Parathyroid adenoma (tissue), 2 donors: ENCODE data around the gene RABL2A.
A peak's percentile ranks its signal among the peaks of the same experiment; 100 is the strongest.
"Not testable (repeated sequence)": the region's sequence is repeated elsewhere in the genome, so short reads cannot be mapped to it uniquely, and the experiment has no call there.

Experiments
- H2AFZ ChIP-seq: fragments of 300-600 bp; sonication (generic); one replicate; pipeline ENCODE4 v1.7.0; 2017; ENCODE audit warnings: antibody characterized with exemption, mild to moderate bottlenecking
- H3K27ac ChIP-seq: fragments of 300-600 bp; sonication (generic); one replicate; pipeline ENCODE4 v1.7.0; 2017
- H3K27me3 ChIP-seq: fragments of 300-600 bp; sonication (generic); one replicate; pipeline ENCODE4 v1.7.0; 2017; ENCODE audit warnings: low read length; ENCODE audit not compliant: control insufficient read depth, insufficient read depth
- H3K36me3 ChIP-seq: fragments of 300-600 bp; sonication (generic); one replicate; pipeline ENCODE4 v1.7.0; 2017; ENCODE audit warnings: low read length; ENCODE audit not compliant: control insufficient read depth, insufficient read depth
- H3K4me1 ChIP-seq: fragments of 300-600 bp; sonication (generic); one replicate; pipeline ENCODE4 v1.7.0; 2017; ENCODE audit warnings: control low read depth
- H3K4me2 ChIP-seq: fragments of 300-600 bp; sonication (generic); one replicate; pipeline ENCODE4 v1.7.0; 2017; ENCODE audit warnings: low read length
- H3K4me3 ChIP-seq: fragments of 300-600 bp; sonication (generic); one replicate; pipeline ENCODE4 v1.7.0; 2017; ENCODE audit warnings: low read depth, low read length
- H3K79me2 ChIP-seq: fragments of 300-600 bp; sonication (generic); one replicate; pipeline ENCODE4 v1.7.0; 2017; ENCODE audit warnings: control low read depth
- H3K9ac ChIP-seq: fragments of 300-600 bp; sonication (generic); one replicate; pipeline ENCODE4 v1.7.0; 2017; ENCODE audit warnings: mild to moderate bottlenecking
- H3K9me3 ChIP-seq: fragments of 300-600 bp; sonication (generic); one replicate; pipeline ENCODE4 v1.7.0; 2017; ENCODE audit warnings: low read length; ENCODE audit not compliant: control insufficient read depth
- CTCF ChIP-seq: fragments of 300-600 bp; sonication (generic); IDR thresholded peaks from one replicate; pipeline ENCODE4 v1.7.0; 2017; ENCODE audit warnings: antibody characterized with exemption, mild to moderate bottlenecking
- donor health status: primary hyperparathyroidism.

Gene RABL2A

GRCh38 chr2:113626616-113627330, at the start of gene RABL2A:
Gene RABL2A, plus strand, starts transcription at chr2:113627266. Its CDS starts 1,341 bp downstream, at chr2:113628607.
- not testable (repeated sequence) for H3K9ac ChIP-seq, H3K27me3 ChIP-seq, H3K36me3 ChIP-seq, H3K9me3 ChIP-seq, H3K4me1 ChIP-seq, H3K79me2 ChIP-seq, H3K27ac ChIP-seq
- H2AFZ ChIP-seq = peak within 1 kb of the TSS; percentile 84
- H3K4me3 ChIP-seq = peak within 1 kb of the TSS; percentile 60
- H3K4me2 ChIP-seq = peak within 1 kb of the TSS; percentile 51

GRCh38 chr2:113578508-113578907, 48.6 kb upstream of the RABL2A start:
- H2AFZ ChIP-seq, H3K27me3 ChIP-seq, H3K27ac ChIP-seq, H3K9ac ChIP-seq, H3K4me3 ChIP-seq, H3K36me3 ChIP-seq, H3K79me2 ChIP-seq, H3K9me3 ChIP-seq, H3K4me1 ChIP-seq, H3K4me2 ChIP-seq: not testable (repeated sequence)

- not testable (repeated sequence) for H3K9ac ChIP-seq
These were observed 44.6 kb upstream of the RABL2A start for GRCh38 chr2:113582473-113582872.

GRCh38 chr2:113583521-113584225, 43.4 kb upstream of the RABL2A start:
- Histone ChIP-seq H3K4me3 (peak overlapping the region; percentile 71), H2AFZ (peak overlapping the region; percentile 100), H3K4me2 (peak overlapping the region; percentile 66), H3K27ac (peak overlapping the region; percentile 31), H3K9ac (peak overlapping the region; percentile 74)
- H3K9me3 ChIP-seq, H3K79me2 ChIP-seq, H3K27me3 ChIP-seq, H3K36me3 ChIP-seq, H3K4me1 ChIP-seq: not testable (repeated sequence)

More at GRCh38 chr2:113582473-113582872, 44.6 kb upstream of the RABL2A start:
- H3K9me3 ChIP-seq, H3K27ac ChIP-seq, H3K79me2 ChIP-seq, H3K36me3 ChIP-seq, H3K4me2 ChIP-seq, H3K27me3 ChIP-seq, H3K4me1 ChIP-seq, H3K4me3 ChIP-seq: not testable (repeated sequence)
- peak overlapping the region; percentile 14 for H2AFZ ChIP-seq

- peak overlapping the region; percentile 68 for H3K4me2 ChIP-seq
- not testable (repeated sequence) for H3K4me1 ChIP-seq, H3K36me3 ChIP-seq, H3K27me3 ChIP-seq, H3K9me3 ChIP-seq, H3K79me2 ChIP-seq, H3K27ac ChIP-seq
- peak overlapping the region; percentile 71 for H2AFZ ChIP-seq
- peak overlapping the region; percentile 50 for H3K9ac ChIP-seq
- peak overlapping the region; percentile 71 for H3K4me3 ChIP-seq
These were observed 42.6 kb upstream of the RABL2A start for GRCh38 chr2:113584311-113585092.

- H2AFZ ChIP-seq, H3K79me2 ChIP-seq, H3K9me3 ChIP-seq, H3K27me3 ChIP-seq, H3K36me3 ChIP-seq, H3K4me3 ChIP-seq, H3K4me2 ChIP-seq, H3K9ac ChIP-seq, H3K4me1 ChIP-seq, H3K27ac ChIP-seq: not testable (repeated sequence)
- peak; percentile 44 for TF ChIP-seq CTCF
These were observed 39.9 kb upstream of the RABL2A start for GRCh38 chr2:113587201-113587600.

GRCh38 chr2:113589591-113589990, 37.5 kb upstream of the RABL2A start:
- not testable (repeated sequence) for H3K27ac ChIP-seq, H3K4me2 ChIP-seq, H2AFZ ChIP-seq, H3K79me2 ChIP-seq, H3K4me3 ChIP-seq, H3K36me3 ChIP-seq, H3K27me3 ChIP-seq, H3K9me3 ChIP-seq, H3K9ac ChIP-seq, H3K4me1 ChIP-seq

- not testable (repeated sequence) for H3K4me1 ChIP-seq, H3K9ac ChIP-seq, H3K27ac ChIP-seq, H3K9me3 ChIP-seq, H3K4me3 ChIP-seq, H3K27me3 ChIP-seq, H3K36me3 ChIP-seq, H2AFZ ChIP-seq, H3K79me2 ChIP-seq, H3K4me2 ChIP-seq
These were observed 35.1 kb upstream of the RABL2A start for GRCh38 chr2:113591926-113592325.

GRCh38 chr2:113593280-113593679, 33.8 kb upstream of the RABL2A start:
- H3K36me3 ChIP-seq = not testable (repeated sequence)

GRCh38 chr2:113595725-113596124, 31.3 kb upstream of the RABL2A start:
- H3K4me2 ChIP-seq, H3K36me3 ChIP-seq, H2AFZ ChIP-seq, H3K4me3 ChIP-seq, H3K79me2 ChIP-seq, H3K9ac ChIP-seq, H3K9me3 ChIP-seq, H3K27me3 ChIP-seq, H3K4me1 ChIP-seq, H3K27ac ChIP-seq: not testable (repeated sequence)

More at GRCh38 chr2:113593280-113593679, 33.8 kb upstream of the RABL2A start:
- not testable (repeated sequence) for H3K9ac ChIP-seq, H3K27me3 ChIP-seq, H3K4me1 ChIP-seq, H2AFZ ChIP-seq, H3K4me3 ChIP-seq, H3K79me2 ChIP-seq, H3K27ac ChIP-seq, H3K4me2 ChIP-seq, H3K9me3 ChIP-seq
